GM21447 (cell line): ENCODE measurements around the gene RNF111.
"Not testable (repeated sequence)": the region's sequence is repeated elsewhere in the genome, so short reads cannot be mapped to it uniquely, and the experiment has no call there.

Source experiments
- ATAC-seq: cut with Tn5 transposase; IDR thresholded peaks from one replicate; pipeline ENCODE4 v1.9.1; 2021; ENCODE audit not compliant: unreplicated experiment

RNF111 gene

DNA sequence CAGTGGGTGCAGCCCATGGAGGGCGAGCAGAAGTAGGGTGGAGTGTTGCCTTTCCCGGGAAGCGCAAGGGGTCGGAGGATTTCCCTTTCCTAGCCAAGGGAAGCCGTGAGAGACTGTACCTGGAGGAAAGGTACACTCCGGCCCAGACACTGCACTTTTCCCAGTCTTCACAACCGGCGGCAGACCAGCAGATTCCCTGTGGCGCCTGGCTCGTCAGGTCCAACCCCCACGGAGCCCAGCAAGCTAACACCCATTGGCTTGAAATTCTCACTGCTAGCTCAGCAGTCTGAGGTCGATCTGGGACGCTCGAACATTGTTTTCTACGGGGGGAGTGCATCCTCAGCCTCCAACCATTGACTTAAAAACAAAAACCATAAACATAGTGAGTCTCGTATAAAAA lies 144.0 kb downstream of the RNF111 start:
- no peak for ATAC-seq

DNA sequence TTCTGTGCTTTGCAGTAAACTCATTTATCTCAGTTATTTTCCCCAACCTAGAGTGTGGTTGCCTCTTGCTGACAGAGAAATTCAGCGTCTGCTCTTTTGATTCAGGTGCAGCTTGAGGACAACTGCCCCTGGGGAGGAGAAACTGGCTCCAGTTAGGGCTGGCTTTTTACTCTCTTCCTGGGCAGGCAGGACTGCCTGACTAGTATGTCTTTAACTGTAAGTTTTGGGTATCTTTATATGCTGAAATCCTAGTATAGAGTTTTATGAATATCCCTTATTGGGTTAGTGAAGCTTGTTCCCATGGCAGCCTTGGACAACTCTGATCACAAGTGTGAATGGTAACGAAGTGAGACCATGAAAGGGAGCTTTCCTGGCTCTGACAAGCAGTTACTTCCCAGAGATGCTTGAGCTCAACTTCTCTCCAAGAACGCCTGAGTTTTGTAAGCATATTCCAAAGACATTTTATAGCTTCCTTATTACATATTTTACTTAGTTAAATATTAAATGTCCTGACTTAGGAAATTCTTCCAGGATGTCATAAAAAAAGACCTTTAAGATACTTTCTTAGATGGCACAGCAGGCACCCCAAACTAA lies 144.6 kb downstream of the RNF111 start:
- ATAC-seq = no peak

DNA sequence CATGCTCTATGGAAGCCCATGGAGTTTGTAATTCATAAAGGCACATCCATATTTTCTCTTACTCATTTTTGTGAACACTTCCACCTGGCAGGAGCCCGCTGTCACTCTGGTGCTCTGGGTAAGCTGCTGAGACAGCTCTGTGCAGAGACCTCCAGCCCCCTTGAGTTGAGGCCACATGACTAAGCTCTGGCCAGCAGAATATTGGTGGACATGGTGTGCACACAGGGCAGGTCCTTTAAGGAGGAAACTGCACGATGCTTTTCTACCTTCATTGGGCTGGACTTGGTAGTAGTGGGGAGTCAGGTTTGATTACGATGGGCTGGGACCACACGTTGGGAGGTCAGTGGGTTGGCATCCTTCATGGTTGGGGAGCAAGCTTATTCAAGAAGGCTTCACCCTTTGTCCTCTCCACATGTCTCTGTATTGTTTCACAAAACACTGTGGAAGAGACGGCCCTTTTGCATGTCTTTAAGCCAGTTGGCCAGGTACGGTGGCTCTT lies 146.5 kb downstream of the RNF111 start:
- no peak for ATAC-seq

DNA sequence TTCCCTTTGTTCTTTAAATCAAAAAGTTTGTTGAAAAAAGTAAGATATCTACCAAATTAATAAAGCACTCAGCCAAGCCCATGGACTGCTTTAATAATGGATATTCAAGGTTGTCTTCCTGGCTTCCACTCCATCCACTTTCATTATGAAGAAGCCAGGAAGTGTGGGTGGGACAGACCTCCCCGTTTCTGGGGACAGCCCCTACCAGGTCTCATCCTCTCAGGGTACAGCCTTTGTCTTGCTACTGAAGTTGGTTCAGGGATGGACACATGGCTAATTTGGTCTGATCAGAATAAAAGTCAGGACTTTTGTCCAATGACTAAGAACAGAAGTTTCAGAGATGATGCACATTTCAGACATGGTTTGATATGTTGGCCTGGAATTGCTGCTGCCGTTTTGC lies 150.1 kb downstream of the RNF111 start:
- ATAC-seq = no peak

DNA sequence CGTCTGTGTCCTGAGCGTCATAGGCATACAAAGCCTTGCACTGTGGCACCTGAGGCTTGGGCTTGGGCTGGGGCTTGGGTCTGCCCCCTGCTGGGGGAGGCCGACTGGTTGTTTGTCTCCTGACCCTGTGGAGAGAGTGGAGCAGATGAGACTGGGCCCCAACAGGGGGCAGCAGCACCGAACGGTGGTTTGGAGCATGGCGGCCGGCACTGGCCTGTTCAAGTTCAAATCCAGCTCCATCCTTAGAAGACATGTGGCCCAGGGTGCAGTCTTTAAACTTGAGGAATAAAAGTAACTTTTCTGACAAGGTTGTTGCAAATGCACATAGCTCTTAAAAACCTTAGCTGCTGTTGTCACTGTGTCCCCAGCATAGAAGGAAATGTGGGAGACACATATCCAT lies 150.8 kb downstream of the RNF111 start:
- peak; percentile 56 for ATAC-seq

DNA sequence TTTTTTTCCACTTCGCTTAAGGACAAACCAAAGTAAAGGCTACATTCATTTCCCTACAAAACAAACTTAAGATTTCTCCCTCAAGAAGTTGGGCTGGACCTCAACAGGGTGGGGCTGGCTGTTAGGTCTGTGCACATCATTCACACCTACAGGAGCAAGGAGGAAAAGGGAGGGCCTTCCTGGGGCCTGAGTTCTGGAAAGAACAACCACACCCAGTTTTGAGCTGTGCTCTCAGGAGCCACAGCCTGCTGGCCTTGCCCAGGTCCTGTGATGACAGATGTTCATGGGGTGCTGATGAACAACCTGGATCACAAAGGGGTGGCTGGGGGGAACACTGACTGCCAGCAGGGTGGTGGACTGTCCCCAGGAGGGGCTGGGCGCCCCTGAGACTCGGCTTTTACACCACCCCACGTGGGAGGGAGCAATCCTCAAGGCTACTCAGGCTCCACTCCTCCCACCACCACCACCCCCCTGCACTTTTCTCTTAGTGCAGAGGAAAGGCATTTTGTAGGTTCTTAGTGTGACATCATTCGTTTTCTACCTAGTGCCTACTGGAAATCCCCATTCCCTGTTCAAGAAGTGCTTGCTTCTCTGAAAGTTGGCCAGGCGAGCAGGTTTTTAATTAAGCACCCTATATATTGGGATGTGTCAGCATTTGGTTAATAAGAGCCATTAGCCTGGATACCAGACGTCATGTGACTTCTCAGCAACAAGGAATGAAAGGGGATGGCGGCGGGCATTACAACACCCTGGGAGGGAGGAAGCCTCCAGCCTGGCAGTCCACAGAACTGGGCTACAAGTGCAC lies 153.2 kb downstream of the RNF111 start:
- no peak for ATAC-seq

DNA sequence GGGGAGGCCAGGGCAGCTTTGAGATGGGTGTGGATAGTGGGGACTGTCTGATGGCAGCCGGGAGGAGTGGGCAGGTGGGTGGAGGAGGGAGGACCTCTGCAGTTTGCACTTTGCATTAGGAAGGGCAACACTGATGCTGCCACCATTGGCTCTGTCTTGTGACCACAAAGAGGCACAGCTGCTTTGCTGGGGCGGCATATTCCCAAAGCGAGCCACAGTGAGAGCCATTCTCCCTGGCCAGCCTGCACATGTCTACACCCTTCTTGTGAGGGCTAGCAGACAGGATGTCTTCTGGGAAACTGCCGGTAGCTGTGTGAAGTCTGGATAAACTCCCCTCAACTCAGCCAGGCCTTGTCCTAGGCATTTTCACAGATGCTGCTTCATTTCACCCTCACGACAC lies 155.8 kb downstream of the RNF111 start:
- no peak for ATAC-seq

DNA sequence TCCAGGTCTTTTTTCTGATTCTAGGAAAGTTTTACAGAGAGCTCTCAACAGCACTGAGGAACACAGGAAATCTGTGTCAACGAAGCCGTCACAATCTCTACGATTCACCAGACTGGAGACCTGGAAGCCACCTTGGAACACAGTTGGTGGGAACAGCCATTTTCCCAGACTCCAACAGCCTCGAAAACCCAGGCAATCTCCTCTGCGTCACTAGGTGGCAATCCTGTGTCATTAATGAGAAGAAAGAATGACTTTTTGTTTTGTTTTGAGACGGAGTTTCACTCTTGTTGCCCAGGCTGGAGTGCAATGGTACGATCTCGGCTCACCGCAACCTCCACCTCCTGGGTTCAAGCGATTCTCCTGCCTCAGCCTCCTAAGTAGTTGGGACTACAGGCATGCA lies 157.1 kb downstream of the RNF111 start:
- not testable (repeated sequence) for ATAC-seq
